Measurements from ENCODE around the gene SYNE1. TPM values are rescaled to one million over a fixed set of nuclear protein-coding genes. Genes with fewer than 3 reads are reported as not detected.
"Not testable (repeated sequence)": the region's sequence is repeated elsewhere in the genome, so short reads cannot be mapped to it uniquely, and the experiment has no call there.

Gene SYNE1
- polyA plus RNA-seq, 1 experiment: 35.7 TPM

- H3K27ac ChIP-seq (ENCODE audit: low read depth, low read length): no peak overlapping the region
- DNase-seq (ENCODE audit: low read depth, low spot score): no peak
- no peak overlapping the region for H3K4me3 ChIP-seq (ENCODE audit: low read depth, low read length)
- POLR2A ChIA-PET: no interaction called here
- H3K27me3 ChIP-seq (ENCODE audit: control insufficient read depth, insufficient read depth, low read length): no peaks in the 10 kb centered on the region
- CTCF ChIA-PET: interaction anchor here (2.5 to 4.7 kb wide), 2 partner anchors 18 to 377 kb away, joined by 10 to 25 read pairs; no protein-coding TSS in a partner anchor
- no peaks in the 10 kb centered on the region for H3K9me3 ChIP-seq (ENCODE audit: control insufficient read depth, insufficient read depth, low read length)
- no peak for TF ChIP-seq CTCF (IDR thresholded peaks at IDR 0.05; ENCODE audit: low read depth, low read length)
Observed at GRCh38 chr6:152142105-152142504, 495.1 kb downstream of the SYNE1 start.

- POLR2A ChIA-PET; DNase-seq (ENCODE audit: low read depth, low spot score); H3K4me3 ChIP-seq (ENCODE audit: low read depth, low read length); H3K27me3 ChIP-seq (ENCODE audit: control insufficient read depth, insufficient read depth, low read length); H3K9me3 ChIP-seq (ENCODE audit: control insufficient read depth, insufficient read depth, low read length); H3K27ac ChIP-seq (ENCODE audit: low read depth, low read length): not testable (repeated sequence)
- CTCF ChIA-PET: interaction anchor here (5.6 kb wide), 1 partner anchor 13 kb away, joined by 25 read pairs; no protein-coding TSS in a partner anchor
Observed at GRCh38 chr6:152138344-152138743, 498.8 kb downstream of the SYNE1 start.

GRCh38 chr6:152136449-152136825 lies 500.7 kb downstream of the SYNE1 start:
- no peak overlapping the region for H3K4me3 ChIP-seq (ENCODE audit: low read depth, low read length)
- no peak for TF ChIP-seq CTCF (IDR thresholded peaks at IDR 0.05; ENCODE audit: low read depth, low read length)
- no peak for DNase-seq (ENCODE audit: low read depth, low spot score)
- no peaks in the 10 kb centered on the region; the same call in 1 of the 2 replicates for H3K9me3 ChIP-seq (ENCODE audit: control insufficient read depth, insufficient read depth, low read length)
- POLR2A ChIA-PET: no interaction called here
- CTCF ChIA-PET: interaction anchor here (5.6 kb wide), 1 partner anchor 11 kb away, joined by 25 read pairs; no protein-coding TSS in a partner anchor
- H3K27ac ChIP-seq (ENCODE audit: low read depth, low read length): no peak overlapping the region
- no peaks in the 10 kb centered on the region for H3K27me3 ChIP-seq (ENCODE audit: control insufficient read depth, insufficient read depth, low read length)

GRCh38 chr6:152135755-152136448 lies 501.3 kb downstream of the SYNE1 start:
- no peak overlapping the region for H3K4me3 ChIP-seq (ENCODE audit: low read depth, low read length)
- no peaks in the 10 kb centered on the region for H3K27me3 ChIP-seq (ENCODE audit: control insufficient read depth, insufficient read depth, low read length)
- POLR2A ChIA-PET: no interaction called here
- DNase-seq (ENCODE audit: low read depth, low spot score): no peak
- H3K9me3 ChIP-seq (ENCODE audit: control insufficient read depth, insufficient read depth, low read length): no peaks in the 10 kb centered on the region; the same call in 1 of the 2 replicates
- TF ChIP-seq CTCF (IDR thresholded peaks at IDR 0.05; ENCODE audit: low read depth, low read length): no peak
- H3K27ac ChIP-seq (ENCODE audit: low read depth, low read length): no peak overlapping the region
- CTCF ChIA-PET: interaction anchor here (5.6 kb wide), 1 partner anchor 11 kb away, joined by 25 read pairs; no protein-coding TSS in a partner anchor

- Histone ChIP-seq H3K9me3 (ENCODE audit: control insufficient read depth, insufficient read depth, low read length) (no peaks in the 10 kb centered on the region), H3K27me3 (ENCODE audit: control insufficient read depth, insufficient read depth, low read length) (no peaks in the 10 kb centered on the region), H3K27ac (ENCODE audit: low read depth, low read length) (no peak overlapping the region), H3K4me3 (ENCODE audit: low read depth, low read length) (no peak overlapping the region)
- TF ChIP-seq CTCF (IDR thresholded peaks at IDR 0.05; ENCODE audit: low read depth, low read length): no peak
- no peak for DNase-seq (ENCODE audit: low read depth, low spot score)
- POLR2A ChIA-PET: no interaction called here
- CTCF ChIA-PET: no interaction called here
Observed at GRCh38 chr6:152130441-152130840, 506.7 kb downstream of the SYNE1 start.
